GM11168 (cell line): ENCODE results near the gene CAMKK2.

ENCODE experiments used
- in situ Hi-C: fragments of 300-500 bp; cut with MboI; formaldehyde crosslinking; loops from one replicate; pipeline ENCODE4 v1.12.0; 2022; ENCODE audit warnings: low sequenced_read_pairs; ENCODE audit not compliant: unreplicated experiment

Gene CAMKK2

GRCh38 chr12:121252712-121253345 is 43.7 kb downstream of the CAMKK2 start:
- in situ Hi-C loops: no loop called here

GRCh38 chr12:121251838-121252237 is 44.7 kb downstream of the CAMKK2 start:
- in situ Hi-C loops: no loop called here

GRCh38 chr12:121250359-121250758 is 46.1 kb downstream of the CAMKK2 start:
- in situ Hi-C loops: no loop called here

- in situ Hi-C loops: no loop called here
Measured at GRCh38 chr12:121248622-121249021, 47.9 kb downstream of the CAMKK2 start.

- in situ Hi-C loops: no loop called here
Measured at GRCh38 chr12:121246893-121247557, 49.5 kb downstream of the CAMKK2 start.

GRCh38 chr12:121245951-121246350 is 50.6 kb downstream of the CAMKK2 start:
- in situ Hi-C loops: no loop called here

- in situ Hi-C loops: no loop called here
Measured at GRCh38 chr12:121245031-121245430, 51.5 kb downstream of the CAMKK2 start.

- in situ Hi-C loops: no loop called here
Measured at GRCh38 chr12:121241156-121241970, 55.1 kb downstream of the CAMKK2 start.

GRCh38 chr12:121240484-121241101 is 55.9 kb downstream of the CAMKK2 start:
- in situ Hi-C loops: no loop called here

GRCh38 chr12:121240062-121240420 is 56.5 kb downstream of the CAMKK2 start:
- in situ Hi-C loops: no loop called here

GRCh38 chr12:121239351-121240061 is 57.0 kb downstream of the CAMKK2 start:
- in situ Hi-C loops: no loop called here

GRCh38 chr12:121238604-121239350 is 57.7 kb downstream of the CAMKK2 start:
- in situ Hi-C loops: no loop called here

- in situ Hi-C loops: no loop called here
Measured at GRCh38 chr12:121238086-121238485, 58.4 kb downstream of the CAMKK2 start.

GRCh38 chr12:121237415-121237814 is 59.1 kb downstream of the CAMKK2 start:
- in situ Hi-C loops: no loop called here

GRCh38 chr12:121236776-121237175 is 59.7 kb downstream of the CAMKK2 start:
- in situ Hi-C loops: no loop called here

GRCh38 chr12:121233628-121234020 is 62.9 kb downstream of the CAMKK2 start:
- in situ Hi-C loops: no loop called here

- in situ Hi-C loops: no loop called here
Measured at GRCh38 chr12:121232977-121233627, 63.4 kb downstream of the CAMKK2 start.

- in situ Hi-C loops: no loop called here
Measured at GRCh38 chr12:121232163-121232562, 64.3 kb downstream of the CAMKK2 start.

- in situ Hi-C loops: no loop called here
Measured at GRCh38 chr12:121230538-121230907, 66.0 kb downstream of the CAMKK2 start.
